ENCODE measurements around the gene MLH1. TPM values are rescaled to one million over a fixed set of nuclear protein-coding genes. Genes with fewer than 3 reads are reported as not detected.
A peak's percentile ranks its signal among the peaks of the same experiment; 100 is the strongest.

The MLH1 gene
- total and polyA plus RNA-seq, 11 donors = 26.0 to 58.4 (median 50.3) TPM

DNA sequence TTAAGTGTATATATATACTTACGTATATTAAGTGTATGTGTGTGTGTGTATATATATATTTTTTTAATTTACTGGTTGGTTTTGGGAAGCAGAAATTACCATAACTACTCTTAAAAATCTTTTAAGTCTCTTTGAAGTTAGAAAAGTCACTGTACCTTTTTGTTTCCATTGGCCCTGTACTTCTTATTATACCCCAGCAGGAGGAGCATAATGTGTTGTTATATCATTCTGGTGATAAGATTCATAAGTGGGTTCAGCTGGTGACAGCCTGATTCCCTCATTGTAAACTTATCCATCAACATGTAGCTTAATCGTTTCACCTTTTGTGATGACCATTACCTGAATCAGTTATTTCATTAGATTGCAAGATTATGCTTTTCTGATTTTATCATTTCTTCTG is 30.8 kb downstream of the MLH1 start:
- intact Hi-C loops (cut with DNase I) = loop anchor here in 8 of 10 donors (1.0 to 5.0 kb wide), 4 partner anchors 188 to 193 kb away; no protein-coding TSS in a partner anchor

DNA sequence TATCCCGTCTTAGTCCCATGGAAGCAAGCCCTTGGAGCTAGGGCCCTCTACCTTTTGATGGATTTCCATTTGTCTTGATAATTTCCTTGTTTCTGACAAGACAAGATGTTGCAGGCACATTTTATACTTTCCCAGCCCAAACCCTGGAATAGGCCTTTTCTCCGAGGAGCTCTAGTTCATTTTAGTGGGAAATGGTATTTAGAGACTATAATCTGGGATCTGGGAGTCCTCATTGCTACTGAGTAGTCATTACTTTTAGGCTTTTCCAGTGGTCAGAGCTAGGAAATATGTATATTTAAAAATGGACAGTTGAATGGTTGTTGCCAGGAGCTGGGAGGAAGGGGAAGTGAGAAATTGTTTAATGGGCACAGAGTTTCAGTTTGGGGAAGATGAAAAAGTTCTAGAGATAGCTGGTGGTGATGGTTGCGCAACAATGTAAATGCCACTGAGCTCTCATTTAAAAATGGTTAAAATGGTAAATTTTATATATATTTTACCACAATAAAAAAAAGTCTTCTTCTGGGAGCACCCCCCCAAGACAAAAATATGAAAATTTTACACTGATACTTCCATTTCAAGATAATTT is 31.6 kb downstream of the MLH1 start:
- H3K27me3 ChIP-seq = no peaks in the 10 kb centered on the region
- DNase-seq = no peak
- peak overlapping the region in 4 of 12 donors; percentile 18 to 81 (median 38) for H3K27ac ChIP-seq
- H3K4me3 ChIP-seq = no peak overlapping the region
- peaks cover 0 to 9% (median 0%) of the 10 kb centered on the region in 12 donors for H3K9me3 ChIP-seq
- no peak for ATAC-seq
- TF ChIP-seq CTCF (IDR thresholded peaks at IDR 0.05) = no peak
- TF ChIP-seq POLR2A (IDR thresholded peaks at IDR 0.05) = no peak
- WGBS, 4 donors = 96 to 99% (median 97%) methylated on average over 3 of the region's 3 CpGs
- intact Hi-C loops (cut with DNase I) = loop anchor here in 8 of 10 donors (1.0 to 5.0 kb wide), 4 partner anchors 187 to 192 kb away; no protein-coding TSS in a partner anchor
- peaks cover 0 to 94% (median 80%) of the 10 kb centered on the region in 9 donors for H3K36me3 ChIP-seq
- H3K4me1 ChIP-seq = peaks cover 0 to 48% (median 34%) of the 10 kb centered on the region in 12 donors

More for the DNA sequence above, 30.8 kb downstream of the MLH1 start:
- 69 to 71% (median 70%) methylated on average over 2 of the region's 2 CpGs for WGBS, 4 donors
- H3K4me3 ChIP-seq = no peak overlapping the region
- H3K4me1 ChIP-seq = peaks cover 0 to 40% (median 26%) of the 10 kb centered on the region in 12 donors
- peaks cover 0 to 9% (median 0%) of the 10 kb centered on the region in 12 donors for H3K9me3 ChIP-seq
- DNase-seq (no peak), ATAC-seq (no peak)
- H3K27ac ChIP-seq = peak overlapping the region in 2 of 12 donors; percentile 56 to 81
- no peaks in the 10 kb centered on the region for H3K27me3 ChIP-seq
- H3K36me3 ChIP-seq = peaks cover 0 to 95% (median 80%) of the 10 kb centered on the region in 9 donors
- peak; percentile 24 to 61 (median 46) for TF ChIP-seq CTCF (IDR thresholded peaks at IDR 0.05)
- no peak for TF ChIP-seq POLR2A (IDR thresholded peaks at IDR 0.05)

DNA sequence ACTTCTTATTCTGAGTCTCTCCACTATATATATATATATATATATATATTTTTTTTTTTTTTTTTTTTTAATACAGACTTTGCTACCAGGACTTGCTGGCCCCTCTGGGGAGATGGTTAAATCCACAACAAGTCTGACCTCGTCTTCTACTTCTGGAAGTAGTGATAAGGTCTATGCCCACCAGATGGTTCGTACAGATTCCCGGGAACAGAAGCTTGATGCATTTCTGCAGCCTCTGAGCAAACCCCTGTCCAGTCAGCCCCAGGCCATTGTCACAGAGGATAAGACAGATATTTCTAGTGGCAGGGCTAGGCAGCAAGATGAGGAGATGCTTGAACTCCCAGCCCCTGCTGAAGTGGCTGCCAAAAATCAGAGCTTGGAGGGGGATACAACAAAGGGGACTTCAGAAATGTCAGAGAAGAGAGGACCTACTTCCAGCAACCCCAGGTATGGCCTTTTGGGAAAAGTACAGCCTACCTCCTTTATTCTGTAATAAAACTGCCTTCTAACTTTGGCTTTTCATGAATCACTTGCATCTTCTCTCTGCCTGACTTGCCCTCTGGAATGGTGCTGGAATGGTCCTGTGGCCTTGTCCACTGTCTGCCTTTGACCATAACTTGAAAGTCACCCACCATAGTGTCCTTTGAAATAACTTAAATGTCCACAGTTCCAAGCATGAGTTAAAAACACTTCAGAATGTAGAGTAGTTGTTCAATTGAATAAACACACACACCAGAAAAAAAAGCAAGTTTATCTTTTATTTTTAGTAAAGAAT is 32.4 kb downstream of the MLH1 start:
- H3K27ac ChIP-seq = peak overlapping the region in 7 of 12 donors; percentile 21 to 81 (median 49)
- 83 to 89% (median 86%) methylated on average over 3 of the region's 3 CpGs for WGBS, 4 donors
- peaks cover 0 to 56% (median 42%) of the 10 kb centered on the region in 12 donors for H3K4me1 ChIP-seq
- ATAC-seq (no peak), DNase-seq (no peak)
- TF ChIP-seq POLR2A (IDR thresholded peaks at IDR 0.05) = no peak
- no peak for TF ChIP-seq CTCF (IDR thresholded peaks at IDR 0.05)
- H3K27me3 ChIP-seq = no peaks in the 10 kb centered on the region
- H3K9me3 ChIP-seq = peaks cover 0 to 9% (median 0%) of the 10 kb centered on the region in 12 donors
- intact Hi-C loops (cut with DNase I) = loop anchor here in 2 of 10 donors (2.0 kb wide), 1 partner anchor 187 kb away; no protein-coding TSS in a partner anchor
- no peak overlapping the region for H3K4me3 ChIP-seq
- H3K36me3 ChIP-seq = peaks cover 0 to 90% (median 71%) of the 10 kb centered on the region in 9 donors

DNA sequence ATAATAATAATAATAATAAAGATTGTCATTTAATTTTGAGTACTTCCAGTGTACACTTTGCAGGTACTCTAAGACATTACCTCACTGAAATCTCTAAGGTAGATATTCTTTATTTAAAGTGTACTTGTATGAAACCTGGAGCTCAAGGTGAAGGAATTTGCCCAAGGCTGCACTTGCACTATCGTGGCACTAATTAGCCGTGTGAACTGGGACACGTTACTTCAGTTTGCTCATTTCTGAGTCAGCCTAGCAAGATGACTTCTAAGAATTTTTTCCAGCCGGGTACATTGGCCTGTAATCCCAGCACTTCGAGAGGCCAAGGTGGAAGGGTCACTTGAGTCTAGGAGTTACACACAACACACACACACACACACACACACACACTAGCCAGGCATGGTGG is 33.5 kb downstream of the MLH1 start:
- peaks cover 0 to 67% (median 50%) of the 10 kb centered on the region in 12 donors for H3K4me1 ChIP-seq
- whole genome bisulfite sequencing, 4 donors = 61 to 77% (median 70%) methylated on average over 5 of the region's 5 CpGs
- intact Hi-C loops (cut with DNase I) = no loop called here
- no peak for ATAC-seq
- H3K4me3 ChIP-seq = no peak overlapping the region
- no peaks in the 10 kb centered on the region for H3K27me3 ChIP-seq
- peaks cover 0 to 89% (median 62%) of the 10 kb centered on the region in 9 donors for H3K36me3 ChIP-seq
- no peak for TF ChIP-seq POLR2A (IDR thresholded peaks at IDR 0.05)
- no peak for TF ChIP-seq CTCF (IDR thresholded peaks at IDR 0.05)
- H3K9me3 ChIP-seq = peaks cover 0 to 9% (median 0%) of the 10 kb centered on the region in 12 donors
- peak overlapping the region in 6 of 12 donors; percentile 22 to 87 (median 64) for H3K27ac ChIP-seq
- no peak for DNase-seq

All from heart left ventricle (tissue), 16 donors.